ENCODE data around the gene EVA1A. TPM values are rescaled to one million over a fixed set of nuclear protein-coding genes. Genes with fewer than 3 reads are reported as not detected.

The EVA1A gene
- total and polyA plus RNA-seq, 4 donors = 45.7 to 206 (median 100) TPM

DNA sequence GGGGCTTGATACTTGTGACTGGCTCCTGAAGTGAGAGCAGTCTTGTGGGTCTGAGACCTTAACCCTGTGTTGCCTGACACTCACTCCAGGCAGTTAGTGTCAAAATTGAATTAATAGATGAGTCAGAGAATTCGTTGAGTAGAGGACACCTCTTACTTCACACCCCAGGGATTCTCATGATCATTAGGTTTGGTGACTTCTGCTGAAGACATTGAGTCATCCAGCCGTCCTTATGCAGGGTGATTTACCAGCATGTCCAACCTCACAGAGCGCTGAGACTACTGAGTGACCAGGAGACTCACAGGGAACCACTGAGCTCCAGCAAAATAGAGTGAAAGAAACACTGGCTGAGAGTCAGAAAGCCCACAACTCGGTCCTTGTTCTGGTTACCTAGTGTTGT is 36.0 kb upstream of the EVA1A start:
- no peak for TF ChIP-seq TAF1 (conservative IDR thresholded peaks at IDR 0.05)

GRCh38 chr2:75595541-75596395 is 35.0 kb upstream of the EVA1A start:
- Histone ChIP-seq H3K4me3 (ENCODE audit: low read depth in 1 of 3, low read length in 3 of 3) (no peak overlapping the region), H3K4me1 (ENCODE audit: control insufficient read depth in 4 of 4, insufficient read depth in 4 of 4, low read length in 3 of 4) (no peaks in the 10 kb centered on the region), H3K9ac (ENCODE audit: low read depth in 1 of 2, low read length in 2 of 2) (no peak overlapping the region), H3K27me3 (ENCODE audit: control insufficient read depth in 4 of 4, insufficient read depth in 4 of 4, low read length in 3 of 4) (no peaks in the 10 kb centered on the region), H3K27ac (ENCODE audit: low read depth in 1 of 2, low read length in 2 of 2) (no peak overlapping the region), H3K9me3 (ENCODE audit: control insufficient read depth in 4 of 4, low read length in 3 of 4) (no peaks in the 10 kb centered on the region), H3K36me3 (ENCODE audit: control insufficient read depth in 4 of 4, insufficient read depth in 3 of 4, low read depth in 1 of 4, low read length in 3 of 4) (no peaks in the 10 kb centered on the region)
- TF ChIP-seq JUND (IDR thresholded peaks at IDR 0.05) = no peak
- no peak for TF ChIP-seq ATF3 (IDR thresholded peaks at IDR 0.05)
- TF ChIP-seq HNF4G (IDR thresholded peaks at IDR 0.05) = no peak
- TF ChIP-seq FOXA1 (IDR thresholded peaks at IDR 0.05) = no peak
- TF ChIP-seq RAD21 (IDR thresholded peaks at IDR 0.05) = no peak
- no peak for TF ChIP-seq RXRA (IDR thresholded peaks at IDR 0.05)
- TF ChIP-seq HNF4A (conservative IDR thresholded peaks at IDR 0.05) = no peak
- TF ChIP-seq FOXA2 (IDR thresholded peaks at IDR 0.05) = no peak
- no peak for TF ChIP-seq YY1 (IDR thresholded peaks at IDR 0.05)
- TF ChIP-seq CTCF (IDR thresholded peaks at IDR 0.05; ENCODE audit: low read depth, low read length, missing input control) = no peak
- no peak for TF ChIP-seq EGR1 (IDR thresholded peaks at IDR 0.05; ENCODE audit: low read depth in 2 of 2)
- TF ChIP-seq MAX (IDR thresholded peaks at IDR 0.05) = no peak
- TF ChIP-seq GABPA (IDR thresholded peaks at IDR 0.05 in 1 of 2, conservative IDR thresholded peaks at IDR 0.05 in 1 of 2) = no peak
- no peak for TF ChIP-seq TAF1 (conservative IDR thresholded peaks at IDR 0.05)
- TF ChIP-seq, protein P1, sequence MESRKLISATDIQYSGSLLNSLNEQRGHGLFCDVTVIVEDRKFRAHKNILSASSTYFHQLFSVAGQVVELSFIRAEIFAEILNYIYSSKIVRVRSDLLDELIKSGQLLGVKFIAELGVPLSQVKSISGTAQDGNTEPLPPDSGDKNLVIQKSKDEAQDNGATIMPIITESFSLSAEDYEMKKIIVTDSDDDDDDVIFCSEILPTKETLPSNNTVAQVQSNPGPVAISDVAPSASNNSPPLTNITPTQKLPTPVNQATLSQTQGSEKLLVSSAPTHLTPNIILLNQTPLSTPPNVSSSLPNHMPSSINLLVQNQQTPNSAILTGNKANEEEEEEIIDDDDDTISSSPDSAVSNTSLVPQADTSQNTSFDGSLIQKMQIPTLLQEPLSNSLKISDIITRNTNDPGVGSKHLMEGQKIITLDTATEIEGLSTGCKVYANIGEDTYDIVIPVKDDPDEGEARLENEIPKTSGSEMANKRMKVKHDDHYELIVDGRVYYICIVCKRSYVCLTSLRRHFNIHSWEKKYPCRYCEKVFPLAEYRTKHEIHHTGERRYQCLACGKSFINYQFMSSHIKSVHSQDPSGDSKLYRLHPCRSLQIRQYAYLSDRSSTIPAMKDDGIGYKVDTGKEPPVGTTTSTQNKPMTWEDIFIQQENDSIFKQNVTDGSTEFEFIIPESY (IDR thresholded peaks at IDR 0.05) = no peak
- TF ChIP-seq REST (IDR thresholded peaks at IDR 0.05) = no peak
- TF ChIP-seq SP1 (IDR thresholded peaks at IDR 0.05) = no peak
- TF ChIP-seq NR2F2 (IDR thresholded peaks at IDR 0.05) = no peak
- no peak for DNase-seq (ENCODE audit: low spot score)
- 73% methylated on average over 1 of the region's 1 CpG for WGBS

More for the DNA sequence above, 36.0 kb upstream of the EVA1A start:
- Histone ChIP-seq H3K4me1 (ENCODE audit: control insufficient read depth in 4 of 4, insufficient read depth in 4 of 4, low read length in 3 of 4) (no peaks in the 10 kb centered on the region), H3K27me3 (ENCODE audit: control insufficient read depth in 4 of 4, insufficient read depth in 4 of 4, low read length in 3 of 4) (no peaks in the 10 kb centered on the region), H3K9me3 (ENCODE audit: control insufficient read depth in 4 of 4, low read length in 3 of 4) (no peaks in the 10 kb centered on the region), H3K9ac (ENCODE audit: low read depth in 1 of 2, low read length in 2 of 2) (no peak overlapping the region), H3K27ac (ENCODE audit: low read depth in 1 of 2, low read length in 2 of 2) (no peak overlapping the region), H3K4me3 (ENCODE audit: low read depth in 1 of 3, low read length in 3 of 3) (no peak overlapping the region), H3K36me3 (ENCODE audit: control insufficient read depth in 4 of 4, insufficient read depth in 3 of 4, low read depth in 1 of 4, low read length in 3 of 4) (no peaks in the 10 kb centered on the region)
- 92% methylated on average over 4 of the region's 4 CpGs for WGBS
- no peak for DNase-seq (ENCODE audit: low spot score)
